PC-3 (cell line): ENCODE data around the gene GSN. TPM values are rescaled to one million over a fixed set of nuclear protein-coding genes. Genes with fewer than 3 reads are reported as not detected.

Experiments used
- ATAC-seq: fragments of 200-7000 bp; cut with Tn5 transposase; 2 replicates; pipeline ENCODE4 v1.9.1; 2020; ENCODE audit warnings: mild to moderate bottlenecking, moderate library complexity
- BruUV-seq: library from RNA; stranded (reverse); fragments of 400-500 nt; replicated peaks from 2 replicates; lab custom pipeline; 2021; lab: Mats Ljungman, UMichigan
- CTCF ChIA-PET: fragments of 300-600 bp; sonication (Branson Sonifier 250); formaldehyde crosslinking; loops from one replicate; lab custom pipeline; 2022; ENCODE audit warnings: antibody characterized with exemption; lab: Charles Lee
- POLR2A ChIA-PET: fragments of 300-600 bp; sonication (Branson Sonifier 250); formaldehyde crosslinking; loops from one replicate; lab custom pipeline; 2022; ENCODE audit warnings: antibody characterized with exemption; ENCODE audit not compliant: unreplicated experiment; lab: Charles Lee
- DNase-seq: peaks from one replicate; pipeline ENCODE4 v3.0.0-alpha.2; 2015
- H2AFZ ChIP-seq: fragments of 300-600 bp; sonication (generic); 2 replicates; pipeline ENCODE4 v1.6.0; 2016; ENCODE audit warnings: antibody characterized with exemption, low read length
- H3F3A ChIP-seq: fragments of 300-600 bp; sonication (generic); one replicate; pipeline ENCODE4 v1.6.0; 2017; ENCODE audit warnings: antibody characterized with exemption, low read length, control low read depth, mild to moderate bottlenecking; ENCODE audit not compliant: unreplicated experiment
- H3K27ac ChIP-seq: fragments of 300-600 bp; sonication (generic); 2 replicates; pipeline ENCODE4 v1.5.1; 2016; ENCODE audit warnings: mild to moderate bottlenecking, low read length
- H3K27me3 ChIP-seq: fragments of 300-600 bp; sonication (generic); 2 replicates; pipeline ENCODE4 v1.6.1; 2016; ENCODE audit warnings: low read length, mixed read lengths
- H3K36me3 ChIP-seq: fragments of 300-600 bp; sonication (generic); 2 replicates; pipeline ENCODE4 v1.6.1; 2016; ENCODE audit warnings: low read depth, mixed run types, low read length, mixed read lengths
- H3K4me1 ChIP-seq: fragments of 300-600 bp; sonication (generic); 2 replicates; pipeline ENCODE4 v1.5.1; 2016; ENCODE audit warnings: low read length; ENCODE audit not compliant: insufficient read depth
- H3K4me2 ChIP-seq: fragments of 300-600 bp; sonication (generic); 2 replicates; pipeline ENCODE4 v1.6.0; 2016; ENCODE audit warnings: low read length
- H3K4me3 ChIP-seq: fragments of 300-600 bp; sonication (generic); 2 replicates; pipeline ENCODE4 v1.5.1; 2016; ENCODE audit warnings: mild to moderate bottlenecking, low read length, mixed read lengths
- H3K79me2 ChIP-seq: fragments of 300-600 bp; sonication (generic); 2 replicates; pipeline ENCODE4 v1.6.1; 2017; ENCODE audit warnings: low read length, mixed read lengths
- H3K9ac ChIP-seq: fragments of 300-600 bp; sonication (generic); 2 replicates; pipeline ENCODE4 v1.6.0; 2016; ENCODE audit warnings: mild to moderate bottlenecking, low read length
- H3K9me2 ChIP-seq: fragments of 300-600 bp; sonication (generic); replicated peaks from 2 replicates; pipeline ENCODE4 v1.6.1; 2016; ENCODE audit warnings: mixed run types, low read length, mixed read lengths
- H3K9me3 ChIP-seq: fragments of 300-600 bp; sonication (generic); 2 replicates; pipeline ENCODE4 v1.6.1; 2016; ENCODE audit warnings: low read length, mixed read lengths
- H4K20me1 ChIP-seq: fragments of 300-600 bp; sonication (generic); 2 replicates; pipeline ENCODE4 v1.6.1; 2016; ENCODE audit warnings: low read length, mixed read lengths
- CTCF ChIP-seq: fragments of 300-600 bp; sonication (generic); conservative IDR thresholded peaks from 2 replicates; pipeline ENCODE4 v1.5.1; 2017; ENCODE audit warnings: antibody characterized with exemption, low read depth, mild to moderate bottlenecking, low read length
- EZH2 ChIP-seq: fragments of 300-600 bp; sonication (generic); IDR thresholded peaks from one replicate; pipeline ENCODE4 v1.6.1; 2017; ENCODE audit warnings: antibody characterized with exemption, mild to moderate bottlenecking, low read length; ENCODE audit not compliant: unreplicated experiment
- EZH2phosphoT487 ChIP-seq: fragments of 300-600 bp; sonication (generic); IDR thresholded peaks from 2 replicates; pipeline ENCODE4 v1.6.1; 2018; ENCODE audit warnings: mild to moderate bottlenecking, antibody characterized with exemption, low read length, borderline replicate concordance
- intact Hi-C: fragments of 100-400 bp; cut with micrococcal nuclease; formaldehyde crosslinking; loops from 2 replicates; pipeline ENCODE4 v1.9.0; 2023
- total RNA-seq: library from RNA; depleted of rRNA; stranded (reverse); fragments of >200 nt; gene quantifications from 2 replicates; pipeline ENCODE4 v1.2.3, GENCODE V29; 2014

Gene GSN
- total RNA-seq, 1 experiment from 2014 or later, result 36.5 TPM

DNA sequence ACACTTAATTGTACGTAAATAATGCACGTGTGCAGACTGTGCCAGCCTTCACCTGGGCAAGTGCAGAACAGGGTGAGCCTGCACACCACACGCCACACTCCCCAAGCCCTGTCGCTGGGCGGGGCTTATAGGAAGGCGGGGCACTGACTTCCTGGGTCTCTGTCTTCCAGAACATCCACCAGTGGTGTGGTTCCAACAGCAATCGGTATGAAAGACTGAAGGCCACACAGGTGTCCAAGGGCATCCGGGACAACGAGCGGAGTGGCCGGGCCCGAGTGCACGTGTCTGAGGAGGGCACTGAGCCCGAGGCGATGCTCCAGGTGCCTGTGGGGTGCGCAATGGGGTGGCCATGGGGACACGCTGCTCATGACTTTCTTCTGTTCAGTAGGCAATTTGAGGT is 44.2 kb downstream of the GSN start:
- Histone ChIP-seq H3K36me3 (no peaks in the 10 kb centered on the region), H4K20me1 (no peaks in the 10 kb centered on the region), H3K4me2 (no peak overlapping the region), H3K4me1 (no peaks in the 10 kb centered on the region), H3F3A (no peaks in the 10 kb centered on the region), H3K4me3 (no peak overlapping the region), H2AFZ (no peak overlapping the region), H3K9ac (no peak overlapping the region), H3K27ac (no peak overlapping the region), H3K9me3 (no peaks in the 10 kb centered on the region), H3K9me2 (no peaks in the 10 kb centered on the region), H3K79me2 (no peaks in the 10 kb centered on the region), H3K27me3 (no peaks in the 10 kb centered on the region)
- CTCF ChIA-PET, result no interaction called here
- ATAC-seq (no peak), DNase-seq (no peak)
- intact Hi-C loops, result no loop called here
- no peak for TF ChIP-seq EZH2
- TF ChIP-seq EZH2phosphoT487, result no peak
- TF ChIP-seq CTCF, result no peak
- POLR2A ChIA-PET, result no interaction called here
- no TSS peak for BruUV-seq

DNA sequence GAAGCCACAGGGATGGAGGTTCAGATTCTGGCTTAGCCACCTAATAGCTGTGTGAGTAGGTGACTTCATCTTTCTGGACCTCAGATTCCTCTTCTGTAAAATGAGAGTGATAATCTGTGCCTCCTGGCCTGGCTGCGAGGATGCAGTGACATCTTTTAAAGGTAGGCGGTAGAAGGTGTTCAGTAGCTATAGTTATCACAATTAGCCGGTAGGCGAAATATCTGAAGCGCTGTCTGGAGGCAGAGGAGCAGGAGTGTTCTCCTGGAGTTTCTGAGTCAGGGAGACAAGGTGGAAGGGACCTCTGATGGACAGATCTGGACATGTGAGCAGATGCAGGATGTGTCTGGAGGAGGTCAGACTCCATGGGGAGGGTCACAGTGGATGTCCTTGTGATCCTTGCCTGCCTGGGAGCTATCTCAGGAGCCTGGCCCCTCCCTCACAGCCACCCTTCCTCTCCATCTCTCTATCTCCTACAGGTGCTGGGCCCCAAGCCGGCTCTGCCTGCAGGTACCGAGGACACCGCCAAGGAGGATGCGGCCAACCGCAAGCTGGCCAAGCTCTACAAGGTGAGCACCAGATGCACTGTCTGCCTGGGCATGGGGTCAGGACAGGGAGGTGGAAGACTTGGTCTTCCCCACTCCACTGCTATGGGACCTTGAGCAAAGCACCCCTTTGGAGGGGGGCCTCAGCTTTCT is 45.6 kb downstream of the GSN start:
- H3K27me3 ChIP-seq, result no peaks in the 10 kb centered on the region
- H3K27ac ChIP-seq, result no peak overlapping the region
- TF ChIP-seq CTCF, result no peak
- no peaks in the 10 kb centered on the region for H3K36me3 ChIP-seq
- H3K4me3 ChIP-seq, result no peak overlapping the region
- ChIA-PET CTCF (no interaction called here), POLR2A (no interaction called here)
- H3K4me2 ChIP-seq, result no peak overlapping the region
- H3K79me2 ChIP-seq, result no peaks in the 10 kb centered on the region
- no peaks in the 10 kb centered on the region for H4K20me1 ChIP-seq
- ATAC-seq (no peak), DNase-seq (no peak)
- H3K9me3 ChIP-seq, result no peaks in the 10 kb centered on the region
- BruUV-seq, result no TSS peak
- no peaks in the 10 kb centered on the region for H3K4me1 ChIP-seq
- H3K9me2 ChIP-seq, result no peaks in the 10 kb centered on the region
- no peak overlapping the region for H3K9ac ChIP-seq
- intact Hi-C loops, result no loop called here
- no peaks in the 10 kb centered on the region for H3F3A ChIP-seq
- H2AFZ ChIP-seq, result no peak overlapping the region

DNA sequence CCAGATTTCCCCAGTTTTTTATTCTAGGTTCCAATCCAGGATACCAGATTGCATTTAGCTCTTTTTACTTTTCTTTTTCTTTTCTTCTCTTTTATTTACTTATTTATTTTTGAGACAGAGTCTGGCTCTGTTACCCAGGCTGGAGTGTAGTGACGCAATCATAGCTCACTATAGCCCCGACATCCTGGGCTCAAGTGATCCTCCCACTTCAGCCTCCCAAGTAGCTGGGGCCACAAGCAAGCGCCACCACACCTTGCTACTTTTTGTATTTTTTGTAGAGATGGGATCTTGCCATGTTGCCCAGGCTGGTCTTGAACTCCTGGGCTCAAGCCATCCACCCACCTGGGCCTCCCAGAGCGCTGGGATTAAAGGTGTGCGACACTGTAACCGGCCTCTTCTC is 48.4 kb downstream of the GSN start:
- no peaks in the 10 kb centered on the region for H3K36me3 ChIP-seq
- no peak for ATAC-seq
- no peaks in the 10 kb centered on the region for H3K9me3 ChIP-seq
- no peak overlapping the region for H2AFZ ChIP-seq
- H3K27me3 ChIP-seq, result no peaks in the 10 kb centered on the region
- no peaks in the 10 kb centered on the region for H3F3A ChIP-seq
- intact Hi-C loops, result no loop called here
- H3K79me2 ChIP-seq, result no peaks in the 10 kb centered on the region
- CTCF ChIA-PET, result interaction anchor here (0.9 kb wide), 1 partner anchor 60 kb away, joined by 6 read pairs; no protein-coding TSS in a partner anchor
- no peaks in the 10 kb centered on the region for H3K9me2 ChIP-seq
- BruUV-seq, result no TSS peak
- H3K27ac ChIP-seq, result no peak overlapping the region
- POLR2A ChIA-PET, result interaction anchor here (0.6 kb wide), 1 partner anchor 32 kb away, joined by 5 read pairs; no protein-coding TSS in a partner anchor
- H3K9ac ChIP-seq, result no peak overlapping the region
- H3K4me2 ChIP-seq, result no peak overlapping the region
- no peaks in the 10 kb centered on the region for H3K4me1 ChIP-seq
- H4K20me1 ChIP-seq, result no peaks in the 10 kb centered on the region
- TF ChIP-seq EZH2, result no peak
- no peak for TF ChIP-seq CTCF
- TF ChIP-seq EZH2phosphoT487, result no peak
- H3K4me3 ChIP-seq, result no peak overlapping the region
- no peak for DNase-seq
